ENCODE results near the gene LRRC58. TPM values are rescaled to one million over a fixed set of nuclear protein-coding genes. Genes with fewer than 3 reads are reported as not detected.
"Not testable (repeated sequence)": the region's sequence is repeated elsewhere in the genome, so short reads cannot be mapped to it uniquely, and the experiment has no call there.

LRRC58 gene
- polyA plus RNA-seq: 10 to 100 TPM in 1 of 4 donors, 1 to 10 TPM in 3; 3.8 to 24.1 (median 6.8) TPM
- long read RNA-seq, donor 1: 0 reads
- long read RNA-seq, donor 2: 0 reads
- long read RNA-seq, donor 3, full-length matches to known transcripts: 6 of 6 reads
- long read RNA-seq, donor 3, partial matches to known transcripts: 0 of 6 reads
- long read RNA-seq, donor 3, other reads (novel, unspliced or antisense): 0 of 6 reads
- long read RNA-seq, donor 4: 0 reads
- long read RNA-seq, donor 5: 0 reads
- long read RNA-seq, donor 6, full-length matches to known transcripts: 4 of 4 reads
- long read RNA-seq, donor 6, partial matches to known transcripts: 0 of 4 reads
- long read RNA-seq, donor 6, other reads (novel, unspliced or antisense): 0 of 4 reads
- long read RNA-seq, donor 7: 0 reads
- long read RNA-seq, donor 8: 0 reads
- long read RNA-seq, donor 9, full-length matches to known transcripts: 2 of 2 reads
- long read RNA-seq, donor 9, partial matches to known transcripts: 0 of 2 reads
- long read RNA-seq, donor 9, other reads (novel, unspliced or antisense): 0 of 2 reads
- long read RNA-seq, donor 10, full-length matches to known transcripts: 4 of 4 reads
- long read RNA-seq, donor 10, partial matches to known transcripts: 0 of 4 reads
- long read RNA-seq, donor 10, other reads (novel, unspliced or antisense): 0 of 4 reads

GRCh38 chr3:120348991-120349854 is at the start of gene LRRC58:
TSS of gene LRRC58 (minus strand) at chr3:120349354. CDS start at chr3:120349243, 111 bp downstream.
- DNase-seq (peak; percentile 91 to 98), FAIRE-seq (no peak)
- WGBS, 3 donors: 0 to 1% (median 0%) methylated on average over 77 to 95 of the region's 95 CpGs
- Histone ChIP-seq H3K9me3 (ENCODE audit: control insufficient read depth in 2 of 2, insufficient read depth in 1 of 2, low read depth in 1 of 2, low read length in 1 of 2) (no peaks in the 10 kb centered on the region), H3K4me1 (ENCODE audit: control insufficient read depth in 3 of 3, insufficient read depth in 2 of 3, low read depth in 1 of 3, low read length in 2 of 3) (peaks cover 0 to 3% (median 0%) of the 10 kb centered on the region in 3 donors), H3K4me3 (ENCODE audit: low read depth in 1 of 3, low read length in 3 of 3) (peak within 1 kb of the TSS; percentile 67 to 88 (median 85)), H3K27ac (ENCODE audit: low read depth in 1 of 3, low read length in 2 of 3) (peak within 1 kb of the TSS; percentile 71 to 93 (median 90)), H3K27me3 (ENCODE audit: control insufficient read depth in 3 of 3, insufficient read depth in 3 of 3, low read length in 3 of 3) (no peaks in the 10 kb centered on the region), H3K36me3 (ENCODE audit: control insufficient read depth in 3 of 3, insufficient read depth in 2 of 3, low read depth in 1 of 3, low read length in 3 of 3) (no peaks in the 10 kb centered on the region)

- Histone ChIP-seq H3K36me3 (ENCODE audit: control insufficient read depth in 3 of 3, insufficient read depth in 2 of 3, low read depth in 1 of 3, low read length in 3 of 3) (peaks cover 0 to 15% (median 4%) of the 10 kb centered on the region in 3 donors), H3K4me1 (ENCODE audit: control insufficient read depth in 3 of 3, insufficient read depth in 2 of 3, low read depth in 1 of 3, low read length in 2 of 3) (no peaks in the 10 kb centered on the region), H3K9me3 (ENCODE audit: control insufficient read depth in 2 of 2, insufficient read depth in 1 of 2, low read depth in 1 of 2, low read length in 1 of 2) (no peaks in the 10 kb centered on the region), H3K4me3 (ENCODE audit: low read depth in 1 of 3, low read length in 3 of 3) (no peak overlapping the region), H3K27ac (ENCODE audit: low read depth in 1 of 3, low read length in 2 of 3) (no peak overlapping the region), H3K27me3 (ENCODE audit: control insufficient read depth in 3 of 3, insufficient read depth in 3 of 3, low read length in 3 of 3) (no peaks in the 10 kb centered on the region)
- WGBS, 3 donors: 78 to 87% (median 86%) methylated on average over 8 of the region's 8 CpGs
- DNase-seq (no peak), FAIRE-seq (no peak)
These were observed 47.3 kb upstream of the LRRC58 start for GRCh38 chr3:120396469-120396868.

GRCh38 chr3:120394347-120394746 is 45.2 kb upstream of the LRRC58 start:
- DNase-seq (no peak), FAIRE-seq (no peak)
- no peak overlapping the region for H3K4me3 ChIP-seq (ENCODE audit: low read depth in 1 of 3, low read length in 3 of 3)
- H3K27me3 ChIP-seq (ENCODE audit: control insufficient read depth in 3 of 3, insufficient read depth in 3 of 3, low read length in 3 of 3): no peaks in the 10 kb centered on the region
- no peaks in the 10 kb centered on the region for H3K9me3 ChIP-seq (ENCODE audit: control insufficient read depth in 2 of 2, insufficient read depth in 1 of 2, low read depth in 1 of 2, low read length in 1 of 2)
- no peaks in the 10 kb centered on the region for H3K4me1 ChIP-seq (ENCODE audit: control insufficient read depth in 3 of 3, insufficient read depth in 2 of 3, low read depth in 1 of 3, low read length in 2 of 3)
- H3K36me3 ChIP-seq (ENCODE audit: control insufficient read depth in 3 of 3, insufficient read depth in 2 of 3, low read depth in 1 of 3, low read length in 3 of 3): peaks cover 0 to 8% (median 4%) of the 10 kb centered on the region in 3 donors
- 61 to 76% (median 71%) methylated on average over 2 of the region's 2 CpGs for WGBS, 3 donors
- H3K27ac ChIP-seq (ENCODE audit: low read depth in 1 of 3, low read length in 2 of 3): no peak overlapping the region

- no peak for FAIRE-seq
- 75 to 89% (median 76%) methylated on average over 2 of the region's 2 CpGs for WGBS, 3 donors
- Histone ChIP-seq H3K27me3 (ENCODE audit: control insufficient read depth in 3 of 3, insufficient read depth in 3 of 3, low read length in 3 of 3) (no peaks in the 10 kb centered on the region), H3K4me3 (ENCODE audit: low read depth in 1 of 3, low read length in 3 of 3) (no peak overlapping the region), H3K9me3 (ENCODE audit: control insufficient read depth in 2 of 2, insufficient read depth in 1 of 2, low read depth in 1 of 2, low read length in 1 of 2) (no peaks in the 10 kb centered on the region), H3K4me1 (ENCODE audit: control insufficient read depth in 3 of 3, insufficient read depth in 2 of 3, low read depth in 1 of 3, low read length in 2 of 3) (no peaks in the 10 kb centered on the region), H3K36me3 (ENCODE audit: control insufficient read depth in 3 of 3, insufficient read depth in 2 of 3, low read depth in 1 of 3, low read length in 3 of 3) (peaks cover 0 to 8% (median 4%) of the 10 kb centered on the region in 3 donors), H3K27ac (ENCODE audit: low read depth in 1 of 3, low read length in 2 of 3) (no peak overlapping the region)
- no peak for DNase-seq
These were observed 44.6 kb upstream of the LRRC58 start for GRCh38 chr3:120393761-120394160.

- FAIRE-seq: no peak
- WGBS, 3 donors: 68 to 86% (median 77%) methylated on average over 4 of the region's 4 CpGs
- H3K27me3 ChIP-seq (ENCODE audit: control insufficient read depth in 3 of 3, insufficient read depth in 3 of 3, low read length in 3 of 3): no peaks in the 10 kb centered on the region
- no peaks in the 10 kb centered on the region for H3K9me3 ChIP-seq (ENCODE audit: control insufficient read depth in 2 of 2, insufficient read depth in 1 of 2, low read depth in 1 of 2, low read length in 1 of 2)
- peaks cover 0 to 8% (median 4%) of the 10 kb centered on the region in 3 donors for H3K36me3 ChIP-seq (ENCODE audit: control insufficient read depth in 3 of 3, insufficient read depth in 2 of 3, low read depth in 1 of 3, low read length in 3 of 3)
- no peak overlapping the region for H3K4me3 ChIP-seq (ENCODE audit: low read depth in 1 of 3, low read length in 3 of 3)
- no peaks in the 10 kb centered on the region for H3K4me1 ChIP-seq (ENCODE audit: control insufficient read depth in 3 of 3, insufficient read depth in 2 of 3, low read depth in 1 of 3, low read length in 2 of 3)
- no peak for DNase-seq
- H3K27ac ChIP-seq (ENCODE audit: low read depth in 1 of 3, low read length in 2 of 3): no peak overlapping the region
These were observed 44.1 kb upstream of the LRRC58 start for GRCh38 chr3:120393243-120393642.

- no peak overlapping the region for H3K27ac ChIP-seq (ENCODE audit: low read depth in 1 of 3, low read length in 2 of 3)
- no peak overlapping the region for H3K4me3 ChIP-seq (ENCODE audit: low read depth in 1 of 3, low read length in 3 of 3)
- no peaks in the 10 kb centered on the region for H3K9me3 ChIP-seq (ENCODE audit: control insufficient read depth in 2 of 2, insufficient read depth in 1 of 2, low read depth in 1 of 2, low read length in 1 of 2)
- DNase-seq: no peak
- WGBS, 3 donors: 69 to 88% (median 69%) methylated on average over 2 of the region's 2 CpGs
- H3K36me3 ChIP-seq (ENCODE audit: control insufficient read depth in 3 of 3, insufficient read depth in 2 of 3, low read depth in 1 of 3, low read length in 3 of 3): no peaks in the 10 kb centered on the region
- FAIRE-seq: no peak
- H3K27me3 ChIP-seq (ENCODE audit: control insufficient read depth in 3 of 3, insufficient read depth in 3 of 3, low read length in 3 of 3): no peaks in the 10 kb centered on the region
- H3K4me1 ChIP-seq (ENCODE audit: control insufficient read depth in 3 of 3, insufficient read depth in 2 of 3, low read depth in 1 of 3, low read length in 2 of 3): no peaks in the 10 kb centered on the region
These were observed 33.8 kb upstream of the LRRC58 start for GRCh38 chr3:120382941-120383447.

GRCh38 chr3:120381503-120381902 is 32.3 kb upstream of the LRRC58 start:
- Histone ChIP-seq H3K27ac (ENCODE audit: low read depth in 1 of 3, low read length in 2 of 3) (no peak overlapping the region), H3K4me3 (ENCODE audit: low read depth in 1 of 3, low read length in 3 of 3) (no peak overlapping the region), H3K36me3 (ENCODE audit: control insufficient read depth in 3 of 3, insufficient read depth in 2 of 3, low read depth in 1 of 3, low read length in 3 of 3) (no peaks in the 10 kb centered on the region), H3K9me3 (ENCODE audit: control insufficient read depth in 2 of 2, insufficient read depth in 1 of 2, low read depth in 1 of 2, low read length in 1 of 2) (no peaks in the 10 kb centered on the region), H3K27me3 (ENCODE audit: control insufficient read depth in 3 of 3, insufficient read depth in 3 of 3, low read length in 3 of 3) (no peaks in the 10 kb centered on the region), H3K4me1 (ENCODE audit: control insufficient read depth in 3 of 3, insufficient read depth in 2 of 3, low read depth in 1 of 3, low read length in 2 of 3) (no peaks in the 10 kb centered on the region)
- no peak for DNase-seq
- FAIRE-seq: no peak
- 78 to 80% (median 79%) methylated on average over 2 of the region's 2 CpGs for WGBS, 3 donors

GRCh38 chr3:120377948-120378347 is 28.8 kb upstream of the LRRC58 start:
- H3K27ac ChIP-seq (ENCODE audit: low read depth in 1 of 3, low read length in 2 of 3); FAIRE-seq; H3K27me3 ChIP-seq (ENCODE audit: control insufficient read depth in 3 of 3, insufficient read depth in 3 of 3, low read length in 3 of 3); H3K36me3 ChIP-seq (ENCODE audit: control insufficient read depth in 3 of 3, insufficient read depth in 2 of 3, low read depth in 1 of 3, low read length in 3 of 3); H3K4me1 ChIP-seq (ENCODE audit: control insufficient read depth in 3 of 3, insufficient read depth in 2 of 3, low read depth in 1 of 3, low read length in 2 of 3); H3K9me3 ChIP-seq (ENCODE audit: control insufficient read depth in 2 of 2, insufficient read depth in 1 of 2, low read depth in 1 of 2, low read length in 1 of 2); H3K4me3 ChIP-seq (ENCODE audit: low read depth in 1 of 3, low read length in 3 of 3); DNase-seq: not testable (repeated sequence)
- WGBS, 3 donors: 39 to 59% (median 52%) methylated on average over 6 to 11 of the region's 12 CpGs

Data from small intestine (tissue), 16 donors.